ENCODE data around the gene FBXO28.

FBXO28 gene

GRCh38 chr1:224160171-224160682 is 46.3 kb downstream of the FBXO28 start:
- DNase-seq, result no peak

GRCh38 chr1:224162768-224163167 is 48.9 kb downstream of the FBXO28 start:
- DNase-seq, result no peak

GRCh38 chr1:224163311-224163710 is 49.4 kb downstream of the FBXO28 start:
- DNase-seq, result no peak

- no peak for DNase-seq
These were observed 55.0 kb downstream of the FBXO28 start for GRCh38 chr1:224168859-224169380.

GRCh38 chr1:224169718-224170270 is 55.9 kb downstream of the FBXO28 start:
- no peak for DNase-seq

- no peak for DNase-seq
These were observed 56.4 kb downstream of the FBXO28 start for GRCh38 chr1:224170343-224170742.

GRCh38 chr1:224170748-224171478 is 57.0 kb downstream of the FBXO28 start:
- no peak for DNase-seq

GRCh38 chr1:224172229-224172628 is 58.3 kb downstream of the FBXO28 start:
- no peak for DNase-seq

GRCh38 chr1:224173523-224173922 is 59.6 kb downstream of the FBXO28 start:
- DNase-seq, result no peak

GRCh38 chr1:224175617-224176016 is 61.7 kb downstream of the FBXO28 start:
- DNase-seq, result no peak

GRCh38 chr1:224177356-224177999 is 63.6 kb downstream of the FBXO28 start:
- no peak for DNase-seq

GRCh38 chr1:224178894-224179293 is 65.0 kb downstream of the FBXO28 start:
- DNase-seq, result no peak

- DNase-seq, result no peak
These were observed 67.0 kb downstream of the FBXO28 start for GRCh38 chr1:224180783-224181452.

- DNase-seq, result no peak
These were observed 67.5 kb downstream of the FBXO28 start for GRCh38 chr1:224181453-224181810.

GRCh38 chr1:224182057-224182865 is 68.3 kb downstream of the FBXO28 start:
- DNase-seq, result no peak

GRCh38 chr1:224182866-224183590 is 69.1 kb downstream of the FBXO28 start, which contains the start of gene DEGS1:
Gene DEGS1 (plus strand): TSS chr1:224183240. CDS start chr1:224183337, 97 bp downstream.
- peak; percentile 75 to 84 for DNase-seq

- peak; percentile 20 to 45 for DNase-seq
These were observed 69.8 kb downstream of the FBXO28 start for GRCh38 chr1:224183591-224184312.

GRCh38 chr1:224185208-224185607 is 71.3 kb downstream of the FBXO28 start:
- DNase-seq, result no peak

- DNase-seq, result no peak
These were observed 74.4 kb downstream of the FBXO28 start for GRCh38 chr1:224188286-224188685.

GRCh38 chr1:224189561-224189960 is 75.7 kb downstream of the FBXO28 start:
- DNase-seq, result no peak
